ENCODE measurements around the gene FGR.

The FGR gene

GRCh38 chr1:27569506-27570291, 65.3 kb downstream of the FGR start:
- no peak for DNase-seq (ENCODE audit: low read depth)
- TF ChIP-seq CTCF (IDR thresholded peaks at IDR 0.05; ENCODE audit: insufficient read depth, low read depth, low read length, missing control alignments), result no peak
- no peak overlapping the region for H3K4me3 ChIP-seq (ENCODE audit: low read length)

- H3K4me3 ChIP-seq (ENCODE audit: low read length), result no peak overlapping the region
- peak; percentile 35 for DNase-seq (ENCODE audit: low read depth)
- TF ChIP-seq CTCF (IDR thresholded peaks at IDR 0.05; ENCODE audit: insufficient read depth, low read depth, low read length, missing control alignments), result no peak
Measured at GRCh38 chr1:27569088-27569460, 65.9 kb downstream of the FGR start.

- peak; percentile 21 for TF ChIP-seq CTCF (IDR thresholded peaks at IDR 0.05; ENCODE audit: insufficient read depth, low read depth, low read length, missing control alignments)
- peak; percentile 98 for DNase-seq (ENCODE audit: low read depth)
- peak overlapping the region; percentile 26 for H3K4me3 ChIP-seq (ENCODE audit: low read length)
Measured at GRCh38 chr1:27568300-27569087, 66.5 kb downstream of the FGR start.

GRCh38 chr1:27567971-27568299, 67.0 kb downstream of the FGR start:
- no peak for TF ChIP-seq CTCF (IDR thresholded peaks at IDR 0.05; ENCODE audit: insufficient read depth, low read depth, low read length, missing control alignments)
- H3K4me3 ChIP-seq (ENCODE audit: low read length), result peak overlapping the region; percentile 26
- DNase-seq (ENCODE audit: low read depth), result no peak

- DNase-seq (ENCODE audit: low read depth), result no peak
- no peak overlapping the region for H3K4me3 ChIP-seq (ENCODE audit: low read length)
- no peak for TF ChIP-seq CTCF (IDR thresholded peaks at IDR 0.05; ENCODE audit: insufficient read depth, low read depth, low read length, missing control alignments)
Measured at GRCh38 chr1:27567146-27567526, 67.8 kb downstream of the FGR start.

- no peak for TF ChIP-seq CTCF (IDR thresholded peaks at IDR 0.05; ENCODE audit: insufficient read depth, low read depth, low read length, missing control alignments)
- no peak overlapping the region for H3K4me3 ChIP-seq (ENCODE audit: low read length)
- no peak for DNase-seq (ENCODE audit: low read depth)
Measured at GRCh38 chr1:27566462-27567145, 68.4 kb downstream of the FGR start.

Measured in epithelial cell of esophagus (primary cell).